Measurements from ENCODE around the gene DLG2. TPM values are rescaled to one million over a fixed set of nuclear protein-coding genes. Genes with fewer than 3 reads are reported as not detected.
A peak's percentile ranks its signal among the peaks of the same experiment; 100 is the strongest.
"Not testable (repeated sequence)": the region's sequence is repeated elsewhere in the genome, so short reads cannot be mapped to it uniquely, and the experiment has no call there.

Gene DLG2
- total RNA-seq, 1 donor from 2014 or later = 6.1 TPM

DNA sequence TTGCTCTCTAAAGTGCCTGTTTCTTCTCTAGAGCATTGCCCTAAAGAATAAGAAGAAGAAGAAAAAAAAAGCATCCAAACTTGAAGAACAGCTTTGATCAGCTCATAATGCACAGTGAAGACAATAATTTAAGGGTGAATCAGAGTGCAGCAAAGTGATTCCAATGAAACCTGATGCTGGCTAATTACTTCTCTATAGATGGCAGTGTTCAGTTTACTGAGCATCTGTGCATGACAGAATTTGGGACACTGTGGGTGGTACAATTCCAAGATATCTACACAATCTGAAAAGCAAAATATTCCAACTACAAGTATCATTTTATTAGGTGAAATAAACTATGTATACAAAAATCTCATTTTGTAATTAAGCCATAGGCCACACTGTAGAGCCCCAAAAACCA, 1890.5 kb downstream of the DLG2 start:
- intact Hi-C loops (cut with DNase I) = no loop called here
- ATAC-seq (ENCODE audit: poor library complexity) (no peak), DNase-seq (no peak)

DNA sequence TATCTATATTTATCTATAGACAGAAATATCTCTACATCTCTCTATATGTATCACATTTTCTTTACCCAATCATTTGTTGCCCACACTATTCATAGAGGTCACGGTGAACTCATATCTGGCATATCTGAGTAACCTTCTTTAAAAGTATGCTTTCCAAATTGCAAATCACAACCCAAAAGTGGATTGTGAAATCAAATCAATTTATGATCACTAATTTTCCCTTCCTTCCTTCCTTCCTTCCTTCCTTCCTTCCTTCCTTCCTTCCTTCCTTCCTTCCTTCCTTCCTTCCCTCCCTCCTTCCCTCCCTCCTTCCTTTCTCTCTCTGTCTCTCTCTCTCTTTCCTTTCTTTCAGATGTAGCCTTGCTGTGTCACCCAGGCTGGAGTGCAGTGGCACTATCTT, 1893.0 kb downstream of the DLG2 start:
- DNase-seq (no peak), ATAC-seq (ENCODE audit: poor library complexity) (no peak)
- intact Hi-C loops (cut with DNase I) = no loop called here

- DNase-seq; ATAC-seq (ENCODE audit: poor library complexity); intact Hi-C loops (cut with DNase I): not testable (repeated sequence)
Observed at GRCh38 chr11:83731288-83731687, 1895.9 kb downstream of the DLG2 start.

GRCh38 chr11:83728281-83728680, 1898.9 kb downstream of the DLG2 start:
- ATAC-seq (ENCODE audit: poor library complexity) (no peak), DNase-seq (no peak)
- intact Hi-C loops (cut with DNase I) = no loop called here

DNA sequence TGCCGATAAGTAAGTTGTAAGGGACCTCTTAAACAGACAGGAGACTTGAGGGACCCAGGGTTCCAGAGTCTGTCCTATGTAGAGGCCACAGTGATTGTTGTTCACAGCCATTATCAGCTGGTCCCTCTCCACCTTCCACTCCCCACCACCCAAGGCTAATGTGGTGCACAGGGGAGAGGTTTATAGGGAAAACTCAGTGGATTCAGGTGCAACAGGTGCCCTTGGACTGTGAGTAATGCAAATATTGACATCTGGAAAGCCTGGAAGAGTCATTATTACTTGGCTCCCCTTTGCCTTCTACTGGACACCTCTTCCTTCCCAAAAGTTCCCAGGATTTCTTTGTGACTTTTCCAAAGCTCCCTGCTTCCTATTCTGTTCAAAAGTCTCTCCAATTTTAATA, 1899.9 kb downstream of the DLG2 start:
- intact Hi-C loops (cut with DNase I) = no loop called here

GRCh38 chr11:83726316-83726715, 1900.8 kb downstream of the DLG2 start:
- DNase-seq (no peak), ATAC-seq (ENCODE audit: poor library complexity) (no peak)
- intact Hi-C loops (cut with DNase I) = no loop called here

More for the DNA sequence above, 1899.9 kb downstream of the DLG2 start:
- ATAC-seq (ENCODE audit: poor library complexity) (no peak), DNase-seq (no peak)

DNA sequence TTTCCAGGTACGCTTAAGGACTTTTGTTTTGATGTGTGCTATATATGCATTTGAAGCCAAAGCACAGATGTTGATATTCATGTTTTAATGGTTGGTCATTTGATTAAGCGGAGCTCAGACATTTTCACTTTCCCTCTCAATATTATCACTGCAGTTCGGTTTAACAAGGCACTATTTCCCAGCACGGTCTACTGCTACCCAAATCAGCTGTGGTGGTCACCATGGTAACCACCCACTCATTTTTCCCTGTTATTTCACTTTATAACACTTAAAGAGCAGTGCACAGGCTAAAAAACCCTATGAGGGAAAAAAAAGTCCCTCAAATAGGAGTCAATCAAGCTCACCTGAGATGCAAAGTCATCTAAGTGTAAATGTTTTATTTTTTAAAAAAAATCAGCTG, 1901.4 kb downstream of the DLG2 start:
- no peak for ATAC-seq (ENCODE audit: poor library complexity)
- DNase-seq = no peak
- intact Hi-C loops (cut with DNase I) = no loop called here

DNA sequence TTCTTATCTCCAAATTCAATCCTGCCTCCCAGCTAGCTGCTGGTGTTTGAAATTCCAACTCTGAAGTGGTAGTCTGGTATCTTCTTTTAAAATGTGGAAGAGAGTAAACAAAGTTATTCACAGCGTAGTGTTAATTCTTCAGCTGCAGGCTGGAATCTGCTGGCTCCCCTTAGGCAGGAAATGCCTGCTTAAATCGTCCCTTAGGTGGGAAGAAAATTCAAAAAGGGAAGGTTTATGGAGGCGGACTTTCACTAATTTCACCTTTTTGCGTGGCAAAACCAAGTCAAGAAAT, 1901.9 kb downstream of the DLG2 start:
- intact Hi-C loops (cut with DNase I) = no loop called here
- DNase-seq = no peak
- no peak for ATAC-seq (ENCODE audit: poor library complexity)

GRCh38 chr11:83723999-83724398, 1903.1 kb downstream of the DLG2 start:
- ATAC-seq (ENCODE audit: poor library complexity) (peak; percentile 87), DNase-seq (no peak)
- intact Hi-C loops (cut with DNase I) = loop anchor here (5.0 kb wide), 1 partner anchor 432 kb away; no protein-coding TSS in a partner anchor

GRCh38 chr11:83722392-83723119, 1904.6 kb downstream of the DLG2 start:
- DNase-seq (no peak), ATAC-seq (ENCODE audit: poor library complexity) (no peak)
- intact Hi-C loops (cut with DNase I) = loop anchor here (5.0 kb wide), 1 partner anchor 430 kb away; no protein-coding TSS in a partner anchor

DNA sequence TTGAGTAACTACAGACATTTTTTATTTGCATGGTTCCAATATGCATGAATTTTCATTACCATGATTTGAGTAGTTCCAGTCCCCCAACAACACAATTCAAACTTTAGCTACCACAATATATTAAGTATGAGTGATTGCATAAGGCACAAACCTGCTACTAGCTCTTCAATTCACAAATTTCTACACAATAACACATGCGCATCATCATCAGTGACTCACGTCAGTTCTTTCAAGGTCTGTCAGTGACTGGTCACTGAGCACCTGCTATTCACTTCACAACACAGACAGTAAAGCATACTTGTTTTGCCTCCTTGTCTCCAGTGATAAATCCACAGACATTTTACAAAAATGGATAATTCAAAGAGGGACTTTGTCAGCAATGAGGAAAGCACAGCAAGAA, 1905.9 kb downstream of the DLG2 start:
- DNase-seq (no peak), ATAC-seq (ENCODE audit: poor library complexity) (no peak)
- intact Hi-C loops (cut with DNase I) = loop anchor here (5.0 kb wide), 1 partner anchor 429 kb away; no protein-coding TSS in a partner anchor

- ATAC-seq (ENCODE audit: poor library complexity) = no peak
- no peak for DNase-seq
- intact Hi-C loops (cut with DNase I) = loop anchor here (5.0 kb wide), 1 partner anchor 428 kb away; no protein-coding TSS in a partner anchor
Observed at GRCh38 chr11:83720675-83721074, 1906.5 kb downstream of the DLG2 start.

- intact Hi-C loops (cut with DNase I) = no loop called here
- DNase-seq (no peak), ATAC-seq (ENCODE audit: poor library complexity) (no peak)
Observed at GRCh38 chr11:83717537-83717936, 1909.6 kb downstream of the DLG2 start.

DNA sequence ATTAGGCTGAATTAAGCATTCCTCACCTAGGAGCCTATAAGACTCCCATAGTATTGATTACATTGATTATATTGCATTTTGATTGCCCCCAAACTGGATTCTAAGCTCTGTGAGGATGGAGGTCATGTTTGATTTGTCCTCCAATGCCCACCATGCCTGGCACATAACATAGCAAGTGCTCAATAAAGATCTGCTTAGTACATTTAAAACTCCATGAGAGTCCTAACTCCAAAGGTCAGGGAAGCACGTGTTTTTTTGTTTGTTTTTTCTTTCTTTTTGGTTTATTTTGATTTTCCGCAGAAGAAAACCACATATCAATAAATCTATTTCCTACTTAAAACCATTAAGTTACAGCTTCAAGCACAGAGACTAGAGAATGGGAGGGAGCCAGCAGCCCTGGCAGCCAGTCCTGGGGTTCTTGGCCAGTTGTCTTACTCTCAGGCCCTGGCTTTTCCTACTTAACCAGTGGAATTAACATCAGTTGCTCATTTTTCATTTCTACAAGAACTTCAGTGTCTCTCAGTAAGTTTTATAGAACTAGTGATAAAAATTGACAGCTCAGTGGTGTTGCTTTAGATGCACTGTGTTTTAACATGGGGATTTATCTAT, 1911.1 kb downstream of the DLG2 start:
- peak; percentile 41 for DNase-seq
- intact Hi-C loops (cut with DNase I) = no loop called here
- no peak for ATAC-seq (ENCODE audit: poor library complexity)

DNA sequence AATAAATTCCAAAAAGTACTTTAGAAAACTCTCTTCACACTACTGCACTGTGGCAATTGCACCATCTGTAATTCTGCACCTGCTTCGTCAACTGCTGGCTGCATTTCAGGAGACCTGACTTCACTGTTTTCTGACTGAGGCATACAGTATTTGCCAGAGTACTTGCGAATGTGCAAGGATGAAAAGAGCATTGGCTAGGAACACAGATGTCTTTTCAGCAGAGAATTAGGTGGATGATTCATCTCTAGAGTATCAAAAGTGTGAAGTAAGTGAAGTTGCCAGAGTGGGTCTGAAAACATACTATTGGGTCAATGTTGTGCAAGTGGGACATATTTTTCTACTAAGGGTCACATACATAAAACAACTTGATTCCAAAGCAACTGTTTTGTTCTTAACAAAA, 1913.4 kb downstream of the DLG2 start:
- no peak for DNase-seq
- intact Hi-C loops (cut with DNase I) = no loop called here
- no peak for ATAC-seq (ENCODE audit: poor library complexity)

- no peak for DNase-seq
- no peak for ATAC-seq (ENCODE audit: poor library complexity)
- intact Hi-C loops (cut with DNase I) = no loop called here
Observed at GRCh38 chr11:83711106-83711527, 1916.0 kb downstream of the DLG2 start.

GRCh38 chr11:83709434-83709833, 1917.7 kb downstream of the DLG2 start:
- ATAC-seq (ENCODE audit: poor library complexity) (no peak), DNase-seq (no peak)
- intact Hi-C loops (cut with DNase I) = no loop called here

DNA sequence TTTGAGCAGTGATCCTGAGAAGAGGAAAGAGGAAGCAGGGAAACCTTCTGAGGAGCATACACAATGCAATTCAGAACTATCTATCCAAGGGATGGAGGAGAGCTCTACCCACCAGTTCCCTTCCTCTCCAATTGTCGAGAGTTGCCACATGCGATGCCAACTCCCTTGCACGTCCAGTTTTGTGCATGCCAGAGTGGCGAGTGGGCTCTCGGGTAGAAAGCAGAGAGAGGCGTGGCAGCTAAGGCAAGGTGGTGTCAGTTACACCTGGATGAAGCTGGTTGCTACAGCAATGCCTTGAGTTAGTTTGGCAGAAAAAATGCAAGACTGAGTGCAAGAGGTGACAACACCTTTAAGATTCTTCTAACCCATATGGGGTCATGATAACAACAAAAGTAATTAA, 1920.6 kb downstream of the DLG2 start:
- ATAC-seq (ENCODE audit: poor library complexity) = no peak
- no peak for DNase-seq
- intact Hi-C loops (cut with DNase I) = no loop called here

DNA sequence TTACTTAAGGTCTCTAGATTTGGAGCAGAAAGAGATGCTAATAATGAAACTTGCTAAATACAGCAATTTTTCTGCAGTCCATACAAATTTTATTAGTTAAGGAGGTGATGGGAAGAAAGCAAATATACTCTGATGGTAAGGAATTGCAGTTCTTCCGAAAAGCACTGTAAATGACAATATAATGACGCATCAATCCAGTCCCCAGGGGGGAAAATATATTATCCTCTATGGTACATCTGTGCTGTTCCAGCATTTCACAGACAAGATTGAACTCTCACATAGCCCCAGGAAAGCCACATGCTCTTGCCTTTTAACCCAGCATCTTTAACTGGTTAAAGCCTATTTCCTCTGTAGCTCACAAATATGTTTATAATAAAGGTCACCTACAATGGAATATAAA, 1924.3 kb downstream of the DLG2 start:
- no peak for ATAC-seq (ENCODE audit: poor library complexity)
- intact Hi-C loops (cut with DNase I) = no loop called here
- DNase-seq = no peak

DNA sequence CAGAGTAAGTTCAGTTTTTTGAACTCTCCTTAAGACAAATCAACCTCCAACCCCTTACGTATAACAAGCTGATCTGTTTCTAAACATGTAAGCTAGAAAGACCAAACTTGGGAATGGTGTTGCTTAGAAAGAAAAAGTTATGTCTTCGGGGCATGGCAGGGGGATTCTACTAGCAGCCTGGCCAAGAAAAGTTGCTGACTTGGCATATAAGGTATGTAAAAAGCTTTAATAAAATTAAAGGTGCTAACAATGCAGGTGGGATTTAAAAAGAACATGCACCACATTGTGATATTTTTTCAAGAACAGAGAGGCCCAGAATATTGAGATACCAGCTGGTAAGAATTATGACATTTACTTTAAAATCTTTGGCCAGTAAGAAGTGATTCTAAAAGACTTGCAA, 1929.6 kb downstream of the DLG2 start:
- DNase-seq (no peak), ATAC-seq (ENCODE audit: poor library complexity) (no peak)
- intact Hi-C loops (cut with DNase I) = no loop called here

DNA sequence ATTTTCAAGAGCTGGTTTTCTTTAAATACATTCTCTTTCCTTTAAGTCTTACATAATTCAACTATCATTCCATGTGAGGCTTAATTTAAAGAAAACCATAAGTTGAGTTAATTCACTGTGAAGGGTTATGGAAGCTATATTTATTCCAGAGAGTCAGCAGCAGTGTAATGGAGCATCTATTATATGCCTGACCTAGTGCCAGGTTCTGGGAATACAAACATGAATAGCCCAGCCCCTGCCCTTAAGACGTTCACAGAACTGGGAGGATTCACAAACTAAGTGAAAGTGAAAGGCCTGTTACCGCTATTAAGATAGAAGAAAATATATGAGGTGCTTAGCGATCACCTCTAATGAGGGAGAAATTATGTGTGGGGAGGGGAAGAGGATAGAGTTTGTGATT, 1932.1 kb downstream of the DLG2 start:
- DNase-seq (no peak), ATAC-seq (ENCODE audit: poor library complexity) (no peak)
- intact Hi-C loops (cut with DNase I) = no loop called here

Data from Right ventricle myocardium superior (tissue), 1 donor.